ENCODE measurements around the gene TMEM47.

Gene TMEM47

GRCh38 chrX:34653811-34654210 is 3.3 kb downstream of the TMEM47 start:
- TF ChIP-seq POLR2AphosphoS5 (IDR thresholded peaks at IDR 0.05; ENCODE audit: low read depth, low read length) (no peak), SPI1 (IDR thresholded peaks at IDR 0.05; ENCODE audit: low read depth, low read length) (no peak), PAX5 (IDR thresholded peaks at IDR 0.05; ENCODE audit: insufficient read depth, low read length, severe bottlenecking) (no peak), POLR2A (IDR thresholded peaks at IDR 0.05; ENCODE audit: low read depth, low read length) (no peak), TAF1 (IDR thresholded peaks at IDR 0.05; ENCODE audit: low read depth, low read length) (no peak), POU2F2 (IDR thresholded peaks at IDR 0.05; ENCODE audit: low read depth, low read length) (no peak)
- no peak for DNase-seq (ENCODE audit: insufficient read length, low spot score)
- FAIRE-seq: no peak

- no peak for TF ChIP-seq POU2F2 (IDR thresholded peaks at IDR 0.05; ENCODE audit: low read depth, low read length)
- no peak for FAIRE-seq
- DNase-seq (ENCODE audit: insufficient read length, low spot score): no peak
Measured at GRCh38 chrX:34642849-34643248, 14.2 kb downstream of the TMEM47 start.

- no peak for DNase-seq (ENCODE audit: insufficient read length, low spot score)
- FAIRE-seq: no peak
- TF ChIP-seq PAX5 (IDR thresholded peaks at IDR 0.05; ENCODE audit: insufficient read depth, low read length, severe bottlenecking) (no peak), SPI1 (IDR thresholded peaks at IDR 0.05; ENCODE audit: low read depth, low read length) (no peak), TAF1 (IDR thresholded peaks at IDR 0.05; ENCODE audit: low read depth, low read length) (no peak), POLR2AphosphoS5 (IDR thresholded peaks at IDR 0.05; ENCODE audit: low read depth, low read length) (no peak), POLR2A (IDR thresholded peaks at IDR 0.05; ENCODE audit: low read depth, low read length) (no peak), POU2F2 (IDR thresholded peaks at IDR 0.05; ENCODE audit: low read depth, low read length) (no peak)
Measured at GRCh38 chrX:34638116-34638515, 19.0 kb downstream of the TMEM47 start.

GRCh38 chrX:34634349-34634748 is 22.7 kb downstream of the TMEM47 start:
- DNase-seq (ENCODE audit: insufficient read length, low spot score) (no peak), FAIRE-seq (no peak)
- TF ChIP-seq POU2F2 (IDR thresholded peaks at IDR 0.05; ENCODE audit: low read depth, low read length): no peak
- no peak for TF ChIP-seq POLR2A (IDR thresholded peaks at IDR 0.05; ENCODE audit: low read depth, low read length)
- no peak for TF ChIP-seq PAX5 (IDR thresholded peaks at IDR 0.05; ENCODE audit: insufficient read depth, low read length, severe bottlenecking)
- TF ChIP-seq TAF1 (IDR thresholded peaks at IDR 0.05; ENCODE audit: low read depth, low read length): no peak
- no peak for TF ChIP-seq POLR2AphosphoS5 (IDR thresholded peaks at IDR 0.05; ENCODE audit: low read depth, low read length)

GRCh38 chrX:34632384-34632783 is 24.7 kb downstream of the TMEM47 start:
- TF ChIP-seq POLR2A (IDR thresholded peaks at IDR 0.05; ENCODE audit: low read depth, low read length) (no peak), PAX5 (IDR thresholded peaks at IDR 0.05; ENCODE audit: insufficient read depth, low read length, severe bottlenecking) (no peak)
- no peak for FAIRE-seq
- DNase-seq (ENCODE audit: insufficient read length, low spot score): no peak

GRCh38 chrX:34631479-34632220 is 25.4 kb downstream of the TMEM47 start:
- no peak for TF ChIP-seq POLR2A (IDR thresholded peaks at IDR 0.05; ENCODE audit: low read depth, low read length)
- no peak for TF ChIP-seq SPI1 (IDR thresholded peaks at IDR 0.05; ENCODE audit: low read depth, low read length)
- TF ChIP-seq PAX5 (IDR thresholded peaks at IDR 0.05; ENCODE audit: insufficient read depth, low read length, severe bottlenecking): no peak
- no peak for TF ChIP-seq TAF1 (IDR thresholded peaks at IDR 0.05; ENCODE audit: low read depth, low read length)
- FAIRE-seq (no peak), DNase-seq (ENCODE audit: insufficient read length, low spot score) (no peak)

- DNase-seq (ENCODE audit: insufficient read length, low spot score) (no peak), FAIRE-seq (no peak)
- TF ChIP-seq TAF1 (IDR thresholded peaks at IDR 0.05; ENCODE audit: low read depth, low read length) (no peak), PAX5 (IDR thresholded peaks at IDR 0.05; ENCODE audit: insufficient read depth, low read length, severe bottlenecking) (no peak), POLR2AphosphoS5 (IDR thresholded peaks at IDR 0.05; ENCODE audit: low read depth, low read length) (no peak)
Measured at GRCh38 chrX:34629572-34629971, 27.5 kb downstream of the TMEM47 start.

- TF ChIP-seq POU2F2 (IDR thresholded peaks at IDR 0.05; ENCODE audit: low read depth, low read length): no peak
- no peak for TF ChIP-seq POLR2AphosphoS5 (IDR thresholded peaks at IDR 0.05; ENCODE audit: low read depth, low read length)
- TF ChIP-seq TAF1 (IDR thresholded peaks at IDR 0.05; ENCODE audit: low read depth, low read length): no peak
- TF ChIP-seq POLR2A (IDR thresholded peaks at IDR 0.05; ENCODE audit: low read depth, low read length): no peak
- TF ChIP-seq PAX5 (IDR thresholded peaks at IDR 0.05; ENCODE audit: insufficient read depth, low read length, severe bottlenecking): no peak
- no peak for TF ChIP-seq SPI1 (IDR thresholded peaks at IDR 0.05; ENCODE audit: low read depth, low read length)
- no peak for DNase-seq (ENCODE audit: insufficient read length, low spot score)
- FAIRE-seq: no peak
Measured at GRCh38 chrX:34624416-34624815, 32.7 kb downstream of the TMEM47 start.

- TF ChIP-seq POU2F2 (IDR thresholded peaks at IDR 0.05; ENCODE audit: low read depth, low read length) (no peak), TAF1 (IDR thresholded peaks at IDR 0.05; ENCODE audit: low read depth, low read length) (no peak), POLR2AphosphoS5 (IDR thresholded peaks at IDR 0.05; ENCODE audit: low read depth, low read length) (no peak), POLR2A (IDR thresholded peaks at IDR 0.05; ENCODE audit: low read depth, low read length) (no peak), PAX5 (IDR thresholded peaks at IDR 0.05; ENCODE audit: insufficient read depth, low read length, severe bottlenecking) (no peak), SPI1 (IDR thresholded peaks at IDR 0.05; ENCODE audit: low read depth, low read length) (no peak)
- no peak for DNase-seq (ENCODE audit: insufficient read length, low spot score)
- no peak for FAIRE-seq
Measured at GRCh38 chrX:34619920-34620319, 37.2 kb downstream of the TMEM47 start.

- no peak for DNase-seq (ENCODE audit: insufficient read length, low spot score)
- no peak for FAIRE-seq
- no peak for TF ChIP-seq SPI1 (IDR thresholded peaks at IDR 0.05; ENCODE audit: low read depth, low read length)
- no peak for TF ChIP-seq TAF1 (IDR thresholded peaks at IDR 0.05; ENCODE audit: low read depth, low read length)
- no peak for TF ChIP-seq PAX5 (IDR thresholded peaks at IDR 0.05; ENCODE audit: insufficient read depth, low read length, severe bottlenecking)
- TF ChIP-seq POU2F2 (IDR thresholded peaks at IDR 0.05; ENCODE audit: low read depth, low read length): no peak
- no peak for TF ChIP-seq POLR2AphosphoS5 (IDR thresholded peaks at IDR 0.05; ENCODE audit: low read depth, low read length)
- TF ChIP-seq POLR2A (IDR thresholded peaks at IDR 0.05; ENCODE audit: low read depth, low read length): no peak
Measured at GRCh38 chrX:34612036-34612435, 45.0 kb downstream of the TMEM47 start.

Measured in GM12891 (cell line).